ENCODE measurements around the gene SPAG17.

GRCh38 chr1:118214866-118215265 is 29.8 kb upstream of the SPAG17 start:
- TF ChIP-seq CTCF (CRISPR knock-in tag; IDR thresholded peaks at IDR 0.05) (no peak), ZSCAN20 (CRISPR knock-in tag; IDR thresholded peaks at IDR 0.05; ENCODE audit: borderline replicate concordance) (no peak), ZNF589 (CRISPR knock-in tag; conservative IDR thresholded peaks at IDR 0.05) (no peak), PHB2 (IDR thresholded peaks at IDR 0.05; ENCODE audit: partially characterized antibody) (no peak), WIZ (CRISPR knock-in tag; IDR thresholded peaks at IDR 0.05) (no peak), MLX (CRISPR knock-in tag; IDR thresholded peaks at IDR 0.05) (no peak), NBN (conservative IDR thresholded peaks at IDR 0.05) (no peak), HIVEP1 (CRISPR knock-in tag; IDR thresholded peaks at IDR 0.05) (no peak), ZNF318 (CRISPR knock-in tag; IDR thresholded peaks at IDR 0.05) (no peak), NCOA2 (CRISPR knock-in tag; IDR thresholded peaks at IDR 0.05) (no peak), ELF1 (CRISPR knock-in tag; IDR thresholded peaks at IDR 0.05) (no peak), SETDB1 (CRISPR knock-in tag; IDR thresholded peaks at IDR 0.05; ENCODE audit: borderline replicate concordance) (no peak)
